Osteocyte (in vitro differentiated cells): Measurements from ENCODE around the gene MIS18A. TPM values are rescaled to one million over a fixed set of nuclear protein-coding genes. Genes with fewer than 3 reads are reported as not detected.

ENCODE experiments used
- DNase-seq: peaks from one replicate; pipeline ENCODE4 v3.0.0; 2021; ENCODE audit warnings: mixed read lengths; ENCODE audit not compliant: unreplicated experiment; ENCODE audit errors: extremely low spot score
- H3K27ac Mint-ChIP-seq: one replicate; pipeline ENCODE4 v1.8.0; 2021; ENCODE audit warnings: mild to moderate bottlenecking, mixed read lengths; ENCODE audit not compliant: unreplicated experiment
- H3K27me3 Mint-ChIP-seq: one replicate; pipeline ENCODE4 v1.8.0; 2021; ENCODE audit warnings: mixed read lengths; ENCODE audit not compliant: unreplicated experiment
- H3K36me3 Mint-ChIP-seq: one replicate; pipeline ENCODE4 v1.8.0; 2021; ENCODE audit warnings: mixed read lengths; ENCODE audit not compliant: unreplicated experiment
- H3K4me1 Mint-ChIP-seq: one replicate; pipeline ENCODE4 v1.8.0; 2021; ENCODE audit warnings: mixed read lengths; ENCODE audit not compliant: unreplicated experiment
- H3K4me3 Mint-ChIP-seq: one replicate; pipeline ENCODE4 v1.8.0; 2021; ENCODE audit warnings: mild to moderate bottlenecking, moderate library complexity, mixed read lengths; ENCODE audit not compliant: unreplicated experiment
- H3K9me3 Mint-ChIP-seq: one replicate; pipeline ENCODE4 v1.8.0; 2021; ENCODE audit warnings: mixed read lengths; ENCODE audit not compliant: unreplicated experiment
- CTCF ChIP-seq: fragments of 200-600 bp; sonication (generic); IDR thresholded peaks from 2 replicates; pipeline ENCODE4 v1.5.0; 2021; ENCODE audit warnings: antibody characterized with exemption, mild to moderate bottlenecking, moderate library complexity
- total RNA-seq: library from RNA; stranded (reverse); gene quantifications from 2 replicates; pipeline ENCODE4 v1.2.1, GENCODE V29; 2021

The MIS18A gene
- total RNA-seq, 1 donor from 2014 or later = 7.2 TPM

- Mint-ChIP-seq H3K36me3 (peaks cover 53% of the 10 kb centered on the region), H3K27ac (no peak overlapping the region), H3K4me3 (no peak overlapping the region), H3K4me1 (no peaks in the 10 kb centered on the region), H3K9me3 (no peaks in the 10 kb centered on the region), H3K27me3 (no peaks in the 10 kb centered on the region)
- no peak for TF ChIP-seq CTCF
- DNase-seq = no peak
Measured at GRCh38 chr21:32321480-32321879, 42.6 kb upstream of the MIS18A start.

GRCh38 chr21:32320726-32321125 is 41.9 kb upstream of the MIS18A start:
- no peaks in the 10 kb centered on the region for H3K4me1 Mint-ChIP-seq
- H3K4me3 Mint-ChIP-seq = no peak overlapping the region
- TF ChIP-seq CTCF = no peak
- no peaks in the 10 kb centered on the region for H3K27me3 Mint-ChIP-seq
- no peak overlapping the region for H3K27ac Mint-ChIP-seq
- no peaks in the 10 kb centered on the region for H3K9me3 Mint-ChIP-seq
- H3K36me3 Mint-ChIP-seq = peaks cover 49% of the 10 kb centered on the region
- no peak for DNase-seq

- H3K9me3 Mint-ChIP-seq = no peaks in the 10 kb centered on the region
- no peaks in the 10 kb centered on the region for H3K27me3 Mint-ChIP-seq
- peaks cover 42% of the 10 kb centered on the region for H3K36me3 Mint-ChIP-seq
- H3K4me1 Mint-ChIP-seq = no peaks in the 10 kb centered on the region
- DNase-seq = no peak
- TF ChIP-seq CTCF = no peak
- no peak overlapping the region for H3K4me3 Mint-ChIP-seq
- no peak overlapping the region for H3K27ac Mint-ChIP-seq
Measured at GRCh38 chr21:32320059-32320458, 41.2 kb upstream of the MIS18A start.

GRCh38 chr21:32319012-32319411 is 40.2 kb upstream of the MIS18A start:
- Mint-ChIP-seq H3K4me3 (no peak overlapping the region), H3K36me3 (peaks cover 35% of the 10 kb centered on the region), H3K9me3 (no peaks in the 10 kb centered on the region), H3K27ac (no peak overlapping the region), H3K27me3 (no peaks in the 10 kb centered on the region), H3K4me1 (no peaks in the 10 kb centered on the region)
- DNase-seq = no peak
- TF ChIP-seq CTCF = no peak

GRCh38 chr21:32317726-32318125 is 38.9 kb upstream of the MIS18A start:
- no peak overlapping the region for H3K4me3 Mint-ChIP-seq
- TF ChIP-seq CTCF = no peak
- no peak overlapping the region for H3K27ac Mint-ChIP-seq
- H3K36me3 Mint-ChIP-seq = peaks cover 29% of the 10 kb centered on the region
- no peak for DNase-seq
- no peaks in the 10 kb centered on the region for H3K4me1 Mint-ChIP-seq
- H3K27me3 Mint-ChIP-seq = no peaks in the 10 kb centered on the region
- H3K9me3 Mint-ChIP-seq = no peaks in the 10 kb centered on the region
